NCI-H1105 treated with DMSO at 0.1 percent for 48 hours (cell line): Measurements from ENCODE around the gene POP4.

Source experiments
- DNase-seq: peaks from one replicate; lab custom pipeline; 2025; lab: John Stamatoyannopoulos, UW

The POP4 gene

DNA sequence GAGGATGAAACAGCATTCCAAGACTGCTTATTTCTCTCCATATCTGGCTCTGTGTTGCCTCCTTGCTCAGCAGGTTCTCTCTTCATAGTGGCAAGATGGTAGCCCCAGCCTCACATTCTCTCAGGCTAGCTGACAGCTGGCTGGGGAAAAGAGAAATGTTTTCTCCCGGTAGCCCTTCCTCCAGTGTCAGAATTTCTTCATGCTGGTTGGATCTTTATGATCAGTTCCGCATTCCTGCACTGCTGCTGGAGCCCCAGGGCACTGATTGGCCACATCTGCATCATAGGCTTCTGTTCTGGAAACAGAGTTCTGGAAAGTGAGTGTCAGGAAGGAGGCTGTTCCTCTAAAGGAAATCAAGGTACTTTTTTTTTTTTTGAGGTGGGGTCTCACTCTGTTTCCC is 24.6 kb downstream of the POP4 start:
- no peak for DNase-seq

GRCh38 chr19:29631450-29631849 is 25.4 kb downstream of the POP4 start:
- DNase-seq = no peak

DNA sequence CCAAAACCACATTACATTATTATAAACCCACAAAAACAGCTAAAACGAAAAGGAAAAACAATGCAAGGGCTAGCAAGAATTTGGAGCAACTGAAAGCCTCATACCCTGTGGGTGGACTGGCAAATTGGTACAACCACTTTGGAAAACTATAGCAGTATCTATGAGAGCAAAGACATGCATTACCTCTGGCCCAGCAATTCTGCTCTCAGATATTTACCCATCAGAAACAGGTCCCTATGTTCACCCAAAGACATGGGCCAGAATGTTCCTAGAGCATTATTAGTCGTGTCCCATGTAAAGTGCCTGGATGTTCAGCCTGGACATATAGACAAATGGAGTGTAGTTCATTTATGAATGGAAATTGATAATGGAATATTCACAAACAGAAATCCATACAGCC is 27.9 kb downstream of the POP4 start:
- no peak for DNase-seq

DNA sequence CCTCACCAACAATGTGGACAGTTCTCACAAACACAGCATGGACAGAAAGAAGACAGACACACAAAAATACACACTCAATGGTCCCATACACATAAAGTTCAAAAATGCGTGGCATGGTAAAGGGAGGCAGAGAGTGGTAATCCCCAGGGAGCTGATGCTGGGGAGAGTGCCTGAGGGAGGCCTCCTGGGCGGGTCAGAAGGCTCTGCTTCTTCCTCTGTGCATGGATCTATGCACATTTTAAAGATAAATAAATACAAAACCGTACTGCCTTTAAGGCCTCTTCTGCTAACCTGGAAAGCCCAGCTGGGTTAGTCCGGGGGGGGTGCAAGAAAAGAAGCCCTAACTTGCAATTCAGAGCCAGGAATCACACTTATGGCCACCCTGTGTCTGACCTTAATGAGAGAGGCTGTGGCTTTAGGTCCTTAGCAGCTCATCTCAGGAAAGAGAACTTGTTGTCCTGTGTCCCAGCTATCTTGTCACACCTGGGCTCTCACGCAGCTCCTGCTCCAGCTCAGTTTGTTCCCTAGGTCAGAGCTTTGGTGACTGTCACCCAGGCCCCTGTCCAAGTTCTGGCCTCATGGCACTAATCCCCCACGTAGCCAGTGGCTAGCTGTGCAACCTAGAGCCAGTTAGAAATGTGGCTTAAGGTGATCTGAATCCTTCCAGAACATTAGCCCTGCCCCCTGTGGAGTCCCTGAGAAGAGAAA is 28.5 kb downstream of the POP4 start:
- DNase-seq = no peak

DNA sequence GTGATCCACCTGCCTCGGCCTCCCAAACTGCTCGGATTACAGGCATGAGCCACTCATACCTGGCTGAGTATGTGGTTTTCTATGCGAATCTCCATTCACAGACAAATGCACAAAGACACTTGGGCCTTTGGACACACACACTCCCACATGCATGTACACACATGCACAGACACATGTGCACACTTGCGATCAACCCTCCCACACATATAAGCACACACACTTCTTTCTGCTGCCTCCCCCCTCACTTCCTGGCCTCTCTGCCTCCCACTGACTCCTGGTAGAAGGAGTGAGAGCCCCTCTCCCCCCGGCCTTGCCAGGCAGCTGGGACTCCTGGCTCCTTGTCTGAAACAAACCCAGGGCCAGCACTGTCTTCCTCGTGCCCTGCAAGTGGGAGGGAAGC is 29.9 kb downstream of the POP4 start:
- no peak for DNase-seq

- no peak for DNase-seq
These were observed 30.7 kb downstream of the POP4 start for GRCh38 chr19:29636553-29637360.

DNA sequence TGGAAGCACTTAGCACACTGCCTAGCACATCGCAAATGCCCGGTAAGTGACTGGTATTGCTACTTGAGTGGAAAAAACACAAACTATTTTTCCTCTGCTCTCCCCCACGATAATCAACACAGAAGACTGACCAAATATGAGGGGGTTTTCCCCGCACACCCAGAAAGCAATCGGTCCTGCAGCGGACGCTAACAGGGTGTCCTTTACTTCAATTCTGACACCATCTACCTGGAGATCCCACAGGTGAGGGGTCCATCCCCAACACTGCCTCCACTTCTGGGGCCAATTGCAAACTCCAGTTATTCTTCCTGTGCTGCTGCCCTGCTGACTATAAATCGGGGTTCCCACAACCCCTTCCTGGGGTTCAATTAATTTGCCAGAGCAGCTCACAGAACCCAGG is 33.0 kb downstream of the POP4 start:
- no peak for DNase-seq

DNA sequence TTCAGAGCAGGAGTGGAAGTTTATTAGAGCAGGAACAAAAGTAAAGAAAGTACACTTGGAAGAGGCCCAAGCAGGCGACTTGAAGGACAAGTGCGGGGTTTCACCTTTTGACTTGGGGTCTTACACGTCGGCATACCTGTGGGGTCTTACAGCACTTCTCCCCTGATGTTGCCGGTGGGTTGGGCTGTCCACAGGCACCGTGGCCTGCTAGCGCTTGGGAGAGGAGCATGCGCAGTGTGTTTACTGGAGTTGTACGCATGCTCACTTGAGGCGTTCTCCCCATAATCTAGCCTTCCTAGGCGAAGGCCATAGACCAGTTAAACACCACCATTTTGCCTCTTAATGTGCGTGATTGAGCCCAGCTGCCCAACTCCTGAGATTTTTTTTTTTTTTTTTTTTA is 34.1 kb downstream of the POP4 start:
- DNase-seq = no peak

GRCh38 chr19:29641597-29641996 is 35.5 kb downstream of the POP4 start:
- DNase-seq = no peak

GRCh38 chr19:29643361-29643935 is 37.4 kb downstream of the POP4 start:
- no peak for DNase-seq

DNA sequence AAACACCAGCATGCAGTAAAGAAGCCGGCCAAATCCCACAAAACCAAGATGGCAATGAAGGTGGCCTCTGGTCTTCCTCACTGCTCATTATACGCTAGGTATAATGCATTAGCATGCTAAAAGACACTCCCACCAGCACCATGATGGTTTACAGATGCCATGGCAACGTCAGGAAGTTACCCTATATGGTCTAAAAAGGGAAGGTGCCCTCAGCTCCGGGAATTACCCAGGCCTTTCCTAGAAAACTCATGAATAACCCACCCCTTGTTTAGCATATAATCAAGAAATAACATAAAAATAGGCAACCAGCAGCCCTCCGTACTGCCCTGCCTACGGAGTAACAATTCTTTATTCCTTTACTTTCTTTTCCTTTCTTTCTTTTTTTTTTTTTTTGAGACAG is 38.1 kb downstream of the POP4 start:
- no peak for DNase-seq

DNA sequence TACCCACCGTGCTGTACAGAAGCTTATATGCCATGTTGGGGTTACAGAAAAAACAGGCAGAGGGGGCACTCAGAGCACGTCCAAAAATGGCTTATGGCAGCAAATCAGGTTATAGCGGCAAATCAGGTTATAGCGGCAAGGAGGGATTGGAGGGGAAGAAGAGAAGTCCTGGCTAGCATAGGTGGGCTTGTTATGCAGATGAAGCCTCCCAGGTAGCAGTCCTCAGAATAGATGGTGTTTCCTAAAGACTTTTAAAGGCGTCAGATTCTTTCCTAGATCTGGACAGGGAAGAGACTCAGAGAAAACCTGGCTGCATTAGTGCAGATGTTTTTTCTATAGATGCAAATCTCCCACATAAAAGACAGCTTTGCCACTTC is 39.4 kb downstream of the POP4 start:
- DNase-seq = no peak

GRCh38 chr19:29645911-29646310 is 39.8 kb downstream of the POP4 start:
- no peak for DNase-seq

DNA sequence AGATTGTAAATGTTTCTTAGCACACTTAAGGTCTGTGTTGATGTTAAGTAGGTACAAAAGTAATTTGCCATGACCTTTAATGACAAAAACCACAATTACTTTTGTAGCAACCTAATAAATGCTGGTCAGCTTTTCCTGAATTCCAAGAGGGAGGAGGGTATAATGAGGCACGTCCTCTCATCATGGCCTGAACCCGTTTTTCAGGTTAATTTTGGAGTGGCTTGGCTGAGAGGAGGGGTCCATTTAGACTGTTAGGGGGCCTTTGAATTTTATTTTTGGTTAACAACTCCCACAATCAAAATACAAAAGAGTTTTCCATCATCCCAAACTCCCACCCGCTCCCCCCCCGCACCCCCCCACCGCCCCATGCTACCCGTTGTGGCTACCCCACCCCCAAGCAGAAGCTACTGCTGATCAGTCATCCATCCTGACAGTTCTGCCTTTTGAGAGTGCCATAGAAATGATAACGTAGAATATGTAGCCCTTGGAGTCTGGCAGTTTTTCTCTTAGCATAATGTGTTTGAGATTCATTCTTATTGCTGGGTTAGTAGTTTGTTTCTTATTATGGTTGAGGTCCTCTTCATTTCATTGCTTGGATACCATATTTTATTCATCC is 44.8 kb downstream of the POP4 start:
- no peak for DNase-seq

GRCh38 chr19:29651622-29652394 is 45.7 kb downstream of the POP4 start:
- no peak for DNase-seq

- DNase-seq = no peak
These were observed 47.3 kb downstream of the POP4 start for GRCh38 chr19:29653398-29653797.

GRCh38 chr19:29655648-29656335 is 49.7 kb downstream of the POP4 start:
- DNase-seq = no peak

- no peak for DNase-seq
These were observed 52.3 kb downstream of the POP4 start for GRCh38 chr19:29658221-29658991.

DNA sequence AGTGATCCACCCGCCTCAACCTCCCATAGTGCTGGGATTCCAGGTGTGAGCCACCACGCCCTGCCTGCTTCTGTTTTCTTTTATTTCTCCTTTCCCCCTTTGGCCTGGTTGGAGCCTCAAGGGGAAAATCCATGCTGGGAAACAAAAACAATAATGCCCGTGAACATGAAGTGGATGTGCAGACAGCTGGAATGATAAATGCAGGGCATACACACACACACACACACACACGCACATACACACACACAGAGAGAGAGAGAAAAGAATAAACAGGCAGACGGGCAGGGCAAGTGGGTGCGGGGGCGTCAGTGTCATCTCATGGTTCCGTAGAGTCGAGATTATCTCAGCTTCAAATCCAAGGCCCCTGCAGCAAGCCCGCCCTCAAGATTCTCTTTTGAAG is 54.8 kb downstream of the POP4 start:
- DNase-seq = no peak

DNA sequence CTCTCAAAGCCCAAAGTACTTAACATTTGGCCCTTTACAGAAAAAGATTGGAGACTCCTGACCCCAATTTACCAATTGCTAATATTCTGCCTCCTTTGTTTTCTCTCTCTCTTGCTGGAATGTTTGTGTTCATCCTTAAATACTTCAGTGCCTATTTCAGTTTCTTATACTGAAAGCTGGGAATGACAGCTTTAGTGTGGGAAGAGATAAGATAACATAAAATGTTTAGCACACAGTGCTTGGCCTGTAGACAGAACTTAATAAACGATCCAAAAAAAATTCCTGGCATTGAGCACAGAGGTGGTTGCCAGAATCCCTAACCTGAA is 56.2 kb downstream of the POP4 start:
- DNase-seq = no peak
